Loucy (cell line): ENCODE measurements around the gene SRPK3.

ENCODE experiments used
- H2AFZ ChIP-seq: fragments of 200-600 bp; sonication (generic); 2 replicates; pipeline ENCODE4 v1.6.0; 2016; ENCODE audit warnings: antibody characterized with exemption, mild to moderate bottlenecking, low read length, moderate library complexity
- H3F3A ChIP-seq: fragments of 200-600 bp; 2 replicates; pipeline ENCODE4 v1.6.0; 2016; ENCODE audit warnings: antibody characterized with exemption, low read depth, mild to moderate bottlenecking
- H3K27me3 ChIP-seq: fragments of 200-600 bp; sonication (generic); 2 replicates; pipeline ENCODE4 v1.6.1; 2014; ENCODE audit warnings: low read length, mild to moderate bottlenecking; ENCODE audit not compliant: insufficient read depth, poor library complexity, severe bottlenecking
- H3K36me3 ChIP-seq: fragments of 200-600 bp; sonication (generic); 2 replicates; pipeline ENCODE4 v1.6.1; 2016; ENCODE audit warnings: low read length; ENCODE audit not compliant: insufficient read depth
- H3K4me1 ChIP-seq: fragments of 200-600 bp; sonication (generic); 2 replicates; pipeline ENCODE4 v1.5.1; 2014; ENCODE audit warnings: low read length, mild to moderate bottlenecking; ENCODE audit not compliant: insufficient read depth, poor library complexity, severe bottlenecking
- H3K4me2 ChIP-seq: fragments of 200-600 bp; sonication (generic); 2 replicates; pipeline ENCODE4 v1.6.0; 2014; ENCODE audit warnings: antibody characterized with exemption, low read length, low read depth, mild to moderate bottlenecking; ENCODE audit not compliant: poor library complexity, severe bottlenecking
- H3K4me3 ChIP-seq: fragments of 200-600 bp; sonication (generic); 2 replicates; pipeline ENCODE4 v1.5.1; 2014; ENCODE audit warnings: low read length, mild to moderate bottlenecking, mixed read lengths; ENCODE audit not compliant: poor library complexity, severe bottlenecking
- H3K79me2 ChIP-seq: fragments of 200-600 bp; sonication (generic); 2 replicates; pipeline ENCODE4 v1.6.1; 2014; ENCODE audit warnings: low read length; ENCODE audit not compliant: insufficient read depth
- H3K9ac ChIP-seq: fragments of 200-600 bp; sonication (generic); 2 replicates; pipeline ENCODE4 v1.6.0; 2014; ENCODE audit warnings: mild to moderate bottlenecking, low read depth, low read length, moderate library complexity; ENCODE audit not compliant: poor library complexity, severe bottlenecking
- H3K9me2 ChIP-seq: fragments of 200-600 bp; sonication (generic); replicated peaks from 2 replicates; pipeline ENCODE4 v1.6.1; 2016; ENCODE audit warnings: low read depth, low read length, mixed read lengths
- H3K9me3 ChIP-seq: fragments of 200-600 bp; sonication (generic); 2 replicates; pipeline ENCODE4 v1.6.1; 2014; ENCODE audit warnings: mild to moderate bottlenecking, antibody characterized with exemption, low read length, low read depth; ENCODE audit not compliant: insufficient read depth
- H4K20me1 ChIP-seq: fragments of 200-600 bp; sonication (generic); 2 replicates; pipeline ENCODE4 v1.6.0; 2014; ENCODE audit warnings: antibody characterized with exemption, low read length, mild to moderate bottlenecking; ENCODE audit not compliant: insufficient read depth, poor library complexity, severe bottlenecking
- CTCF ChIP-seq: fragments of 200-600 bp; sonication (generic); conservative IDR thresholded peaks from 2 replicates; pipeline ENCODE4 v1.5.1; 2014; ENCODE audit warnings: mild to moderate bottlenecking, antibody characterized with exemption, low read length
- EZH2phosphoT487 ChIP-seq: fragments of 200-600 bp; IDR thresholded peaks from 2 replicates; pipeline ENCODE4 v1.6.1; 2018; ENCODE audit warnings: antibody characterized with exemption, mild to moderate bottlenecking, moderate library complexity, borderline replicate concordance

The SRPK3 gene

GRCh38 chrX:153824348-153824747 lies 43.5 kb downstream of the SRPK3 start:
- Histone ChIP-seq H3K4me3 (no peak overlapping the region), H3K9me2 (no peaks in the 10 kb centered on the region), H3K4me1 (peaks cover 25% of the 10 kb centered on the region), H3K36me3 (no peaks in the 10 kb centered on the region), H3F3A (no peaks in the 10 kb centered on the region), H4K20me1 (no peaks in the 10 kb centered on the region), H3K9ac (no peak overlapping the region), H3K9me3 (no peaks in the 10 kb centered on the region), H3K27me3 (no peaks in the 10 kb centered on the region), H3K79me2 (no peaks in the 10 kb centered on the region), H2AFZ (no peak overlapping the region), H3K4me2 (no peak overlapping the region)
- TF ChIP-seq EZH2phosphoT487 (no peak), CTCF (no peak)

GRCh38 chrX:153825042-153825441 lies 44.2 kb downstream of the SRPK3 start:
- Histone ChIP-seq H3K4me2 (no peak overlapping the region), H3K4me1 (peaks cover 25% of the 10 kb centered on the region), H3K4me3 (no peak overlapping the region)

GRCh38 chrX:153827016-153827415 lies 46.2 kb downstream of the SRPK3 start:
- no peaks in the 10 kb centered on the region for H4K20me1 ChIP-seq
- H3K4me3 ChIP-seq, result no peak overlapping the region
- no peaks in the 10 kb centered on the region for H3K36me3 ChIP-seq
- H3K4me1 ChIP-seq, result peaks cover 11% of the 10 kb centered on the region
- H3K79me2 ChIP-seq, result no peaks in the 10 kb centered on the region
- no peaks in the 10 kb centered on the region for H3K27me3 ChIP-seq
- TF ChIP-seq EZH2phosphoT487 (no peak), CTCF (no peak)
- no peak overlapping the region for H2AFZ ChIP-seq
- no peaks in the 10 kb centered on the region for H3K9me3 ChIP-seq
- H3K4me2 ChIP-seq, result no peak overlapping the region
- H3K9ac ChIP-seq, result no peak overlapping the region
- no peaks in the 10 kb centered on the region for H3K9me2 ChIP-seq
- H3F3A ChIP-seq, result no peaks in the 10 kb centered on the region

More at GRCh38 chrX:153825042-153825441, 44.2 kb downstream of the SRPK3 start:
- Histone ChIP-seq H3K36me3 (no peaks in the 10 kb centered on the region), H2AFZ (no peak overlapping the region), H3K9me2 (no peaks in the 10 kb centered on the region), H4K20me1 (no peaks in the 10 kb centered on the region), H3K9ac (no peak overlapping the region), H3F3A (no peaks in the 10 kb centered on the region), H3K27me3 (no peaks in the 10 kb centered on the region), H3K9me3 (no peaks in the 10 kb centered on the region), H3K79me2 (no peaks in the 10 kb centered on the region)
- TF ChIP-seq EZH2phosphoT487 (no peak), CTCF (no peak)
